GM12878 (cell line): ENCODE results near the gene BICC1. TPM values are rescaled to one million over a fixed set of nuclear protein-coding genes. Genes with fewer than 3 reads are reported as not detected.

ENCODE experiments used
- ATAC-seq: fragments of 200-7000 bp; cut with Tn5 transposase; 3 replicates; pipeline ENCODE4 v1.9.1; 2020; ENCODE audit warnings: mild to moderate bottlenecking, moderate library complexity
- BruUV-seq: library from RNA; stranded (reverse); fragments of 400-500 nt; replicated peaks from 2 replicates; lab custom pipeline; 2021; lab: Mats Ljungman, UMichigan
- CTCF ChIA-PET: fragments of 300-600 bp; sonication (Branson Sonifier 250); formaldehyde crosslinking; extraction: SDS; loops from one replicate; lab custom pipeline; 2021; ENCODE audit warnings: inconsistent platforms; lab: Yijun Ruan, JAX
- POLR2A ChIA-PET: fragments of 350-600 bp; formaldehyde crosslinking; extraction: SDS; loops from one replicate; lab custom pipeline; 2021; ENCODE audit warnings: inconsistent platforms; lab: Charles Lee
- RAD21 ChIA-PET: fragments of 300-600 bp; sonication (Branson Sonifier 250); formaldehyde crosslinking; loops from one replicate; lab custom pipeline; 2023; ENCODE audit warnings: antibody characterized with exemption; ENCODE audit not compliant: unreplicated experiment; lab: Charles Lee
- SMC1A ChIA-PET: fragments of 300-600 bp; sonication (Branson Sonifier 250); formaldehyde crosslinking; loops from one replicate; lab custom pipeline; 2023; ENCODE audit not compliant: unreplicated experiment, uncharacterized antibody; lab: Charles Lee
- DNase-seq: peaks from one replicate; pipeline ENCODE4 v3.0.0-alpha.2; 2011; ENCODE audit warnings: low read depth, low spot score
- FAIRE-seq: peaks from 3 replicates; lab custom pipeline; 2011; peaks lifted over from hg19 to GRCh38; lab: Jason Lieb, UNC
- H2AFZ ChIP-seq: 2 replicates; pipeline ENCODE4 v1.6.0; 2011; ENCODE audit warnings: low read depth, low read length, control low read depth; ENCODE audit not compliant: control insufficient read depth
- H3K27ac ChIP-seq: 2 replicates; pipeline ENCODE4 v1.5.1; 2011; ENCODE audit warnings: control low read depth; ENCODE audit not compliant: control insufficient read depth, insufficient read depth
- H3K27me3 ChIP-seq, 2 experiments: replicated peaks in 1 of 2; 2 replicates each; pipeline versions ENCODE4 v1.6.0 to v1.6.1; 2011; ENCODE audit warnings: low read length in 1 of 2; ENCODE audit not compliant: control insufficient read depth in 2 of 2, insufficient read depth in 2 of 2
- H3K36me3 ChIP-seq, 2 experiments: 2 replicates each; pipeline ENCODE4 v1.5.1; 2011; ENCODE audit warnings: low read length in 1 of 2; ENCODE audit not compliant: control insufficient read depth in 2 of 2, insufficient read depth in 2 of 2
- H3K4me1 ChIP-seq: 2 replicates; pipeline ENCODE4 v1.6.1; 2011; ENCODE audit warnings: mild to moderate bottlenecking, low read length, moderate library complexity, mixed read lengths; ENCODE audit not compliant: control insufficient read depth, insufficient read depth
- H3K4me2 ChIP-seq: 2 replicates; pipeline ENCODE4 v1.6.0; 2011; ENCODE audit warnings: control low read depth; ENCODE audit not compliant: control insufficient read depth, insufficient read depth
- H3K4me3 ChIP-seq: fragments of 200-600 bp; sonication (generic); 2 replicates; pipeline ENCODE4 v1.5.1; 2016
- H3K79me2 ChIP-seq: 2 replicates; pipeline ENCODE4 v1.6.0; 2011; ENCODE audit warnings: low read length; ENCODE audit not compliant: control insufficient read depth, insufficient read depth
- H3K9ac ChIP-seq: 2 replicates; pipeline ENCODE4 v1.8.0; 2011; ENCODE audit warnings: low read length, control low read depth, mixed read lengths; ENCODE audit not compliant: control insufficient read depth, insufficient read depth
- H3K9me3 ChIP-seq: replicated peaks from 3 replicates; pipeline ENCODE4 v1.5.1; 2011; ENCODE audit warnings: mild to moderate bottlenecking, low read length; ENCODE audit not compliant: control insufficient read depth, insufficient read depth
- H4K20me1 ChIP-seq: 2 replicates; pipeline ENCODE4 v1.6.0; 2011; ENCODE audit not compliant: control insufficient read depth, insufficient read depth
- BRCA1 ChIP-seq: IDR thresholded peaks from 2 replicates; pipeline ENCODE4 v1.6.1; 2011; ENCODE audit warnings: low read depth, low read length, improper control_type of control experiment
- CHD2 ChIP-seq: IDR thresholded peaks from 2 replicates; pipeline ENCODE4 v1.6.1; 2011; ENCODE audit warnings: low read depth, low read length, improper control_type of control experiment, borderline replicate concordance
- DPF2 ChIP-seq: fragments of 450-650 bp; IDR thresholded peaks from 2 replicates; pipeline ENCODE4 v1.6.1; 2017; ENCODE audit warnings: mild to moderate bottlenecking
- MEF2B ChIP-seq: fragments of 450-650 bp; IDR thresholded peaks from 2 replicates; pipeline ENCODE4 v1.6.1; 2018; ENCODE audit warnings: mild to moderate bottlenecking, moderate library complexity; ENCODE audit not compliant: partially characterized antibody, poor library complexity, severe bottlenecking
- MTA3 ChIP-seq: IDR thresholded peaks from 2 replicates; pipeline ENCODE4 v1.6.1; 2012; ENCODE audit warnings: low read length, inconsistent platforms, borderline replicate concordance
- NFIC ChIP-seq: IDR thresholded peaks from 2 replicates; pipeline ENCODE4 v1.6.1; 2012; ENCODE audit warnings: low read depth, mild to moderate bottlenecking, inconsistent platforms, low read length, moderate library complexity
- PAX5 ChIP-seq: IDR thresholded peaks from 2 replicates; pipeline ENCODE4 v1.6.1; 2011; ENCODE audit warnings: low read depth, low read length, borderline replicate concordance
- PML ChIP-seq: IDR thresholded peaks from 2 replicates; pipeline ENCODE4 v1.6.1; 2012; ENCODE audit warnings: low read length, inconsistent platforms
- POU2F2 ChIP-seq: IDR thresholded peaks from 3 replicates; pipeline ENCODE4 v1.6.1; 2011; ENCODE audit warnings: low read depth, mild to moderate bottlenecking, low read length, borderline replicate concordance
- RBBP5 ChIP-seq: fragments of 200-600 bp; sonication (generic); conservative IDR thresholded peaks from 2 replicates; pipeline ENCODE4 v1.6.1; 2016
- RCOR1 ChIP-seq: conservative IDR thresholded peaks from 2 replicates; pipeline ENCODE4 v1.6.1; 2012; ENCODE audit warnings: low read depth, low read length, improper control_type of control experiment
- SIN3A ChIP-seq: IDR thresholded peaks from 2 replicates; pipeline ENCODE4 v1.6.1; 2012; ENCODE audit warnings: low read depth, low read length, improper control_type of control experiment
- SREBF2 ChIP-seq: IDR thresholded peaks from 2 replicates; pipeline ENCODE4 v1.6.1; 2012; ENCODE audit warnings: mild to moderate bottlenecking, low read length
- TAF1 ChIP-seq: IDR thresholded peaks from 2 replicates; pipeline ENCODE4 v1.6.1; 2011; ENCODE audit warnings: mild to moderate bottlenecking, low read depth, low read length, borderline replicate concordance
- ZNF207 ChIP-seq: fragments of 450-650 bp; IDR thresholded peaks from 2 replicates; pipeline ENCODE4 v1.6.1; 2014; ENCODE audit warnings: antibody characterized with exemption, mild to moderate bottlenecking, borderline replicate concordance
- WGBS: methylation state at CpG from one replicate; pipeline ENCODE4 v1.1.6; 2016; ENCODE audit warnings: low lambda C conversion rate; ENCODE audit not compliant: insufficient replicate concordance, insufficient coverage; ENCODE audit errors: missing lambda C conversion rate; 5-methylcytosine and 5-hydroxymethylcytosine counted together
- in situ Hi-C: fragments of 300-500 bp; cut with MboI; formaldehyde crosslinking; loops from 9 replicates; pipeline ENCODE4 v1.14.3; 2018; ENCODE audit warnings: mixed read lengths
- intact Hi-C: fragments of 100-400 bp; cut with micrococcal nuclease; formaldehyde crosslinking; loops from one replicate; pipeline ENCODE4 v1.14.2; 2022; ENCODE audit not compliant: unreplicated experiment
- polyA plus RNA-seq, 11 experiments: library from polyadenylated mRNA; depleted of rRNA in 4 of 11; unstranded in 6 of 11; stranded (reverse) in 5 of 11; fragments of >200 nt; fragmentation: Nextera tagmentation in 4 of 11; fragmentation: Illumina TruSeq in 1 of 11; extraction: Ambion mirVana in 4 of 11; extraction: Trizol in 1 of 11; gene quantifications; 1 replicate in 1 of 11; 2 replicates in 10 of 11; pipeline versions ENCODE4 v1.2.1 to v1.2.3, GENCODE V29; 2011 to 2016; ENCODE audit warnings: inconsistent platforms in 2 of 11, missing spikeins in 2 of 11, low read depth in 1 of 11
- total RNA-seq, 4 experiments: library from RNA; depleted of rRNA in 3 of 4; stranded (reverse); fragments of >200 nt in 3 of 4; fragmentation: Illumina TruSeq in 1 of 4; extraction: Trizol in 1 of 4; gene quantifications; 2 replicates each; pipeline versions ENCODE4 v1.2.1 to v1.2.3, GENCODE V29; 2013 to 2021

BICC1 gene
- total and polyA plus RNA-seq, 10 of the 15 experiments (the other 5 are each of a cell fraction or from before 2014, with no cell fraction given), result 0.01 to 0.10 (median 0.04) TPM; not detected in 5

DNA sequence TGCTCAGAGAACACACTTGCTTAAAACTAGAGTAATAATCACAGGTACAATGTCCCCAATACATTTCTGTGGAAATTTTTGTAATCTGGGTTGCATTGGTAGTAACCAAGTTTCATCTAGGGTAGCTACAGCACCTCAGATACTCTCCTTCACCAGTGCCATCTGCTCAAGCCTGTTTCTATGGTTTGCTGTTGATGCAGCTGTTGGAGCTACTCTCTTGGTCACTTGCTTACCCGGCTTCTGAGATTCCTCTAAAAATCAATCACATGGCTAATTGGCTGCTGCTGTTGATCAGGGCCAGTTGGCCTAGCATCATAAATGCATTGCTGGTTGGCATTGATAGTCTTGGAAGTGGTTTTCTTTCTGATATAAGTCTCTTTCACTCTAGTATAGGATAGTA lies 220.8 kb downstream of the BICC1 start:
- no peaks in the 10 kb centered on the region for H3K36me3 ChIP-seq
- no peak for ATAC-seq
- H3K27ac ChIP-seq, result no peak overlapping the region
- no peaks in the 10 kb centered on the region for H3K27me3 ChIP-seq
- CTCF ChIA-PET, result interaction anchor here (0.8 kb wide), 1 partner anchor 10 kb away, joined by 3 read pairs; no protein-coding TSS in a partner anchor
- DNase-seq, result no peak
- H3K79me2 ChIP-seq, result no peaks in the 10 kb centered on the region
- H3K9me3 ChIP-seq, result no peaks in the 10 kb centered on the region
- SMC1A ChIA-PET, result interaction anchor here (0.6 to 1.3 kb wide), 2 partner anchors 204 to 260 kb away, joined by 3 read pairs; no protein-coding TSS in a partner anchor
- no peak overlapping the region for H3K9ac ChIP-seq
- no peak overlapping the region for H3K4me3 ChIP-seq
- RAD21 ChIA-PET, result no interaction called here
- no peak for TF ChIP-seq CHD2
- no peak for TF ChIP-seq ZNF207
- TF ChIP-seq MEF2B, result no peak
- TF ChIP-seq RBBP5, result no peak
- no peak for TF ChIP-seq SREBF2
- no peak overlapping the region for H2AFZ ChIP-seq
- in situ Hi-C loops, result no loop called here
- H3K4me1 ChIP-seq, result no peaks in the 10 kb centered on the region
- no peaks in the 10 kb centered on the region for H4K20me1 ChIP-seq
- POLR2A ChIA-PET, result no interaction called here
- no peak for FAIRE-seq
- intact Hi-C loops, result no loop called here
- BruUV-seq, result no TSS peak
- no peak overlapping the region for H3K4me2 ChIP-seq
- WGBS, result 59% methylated on average over 1 of the region's 1 CpG

DNA sequence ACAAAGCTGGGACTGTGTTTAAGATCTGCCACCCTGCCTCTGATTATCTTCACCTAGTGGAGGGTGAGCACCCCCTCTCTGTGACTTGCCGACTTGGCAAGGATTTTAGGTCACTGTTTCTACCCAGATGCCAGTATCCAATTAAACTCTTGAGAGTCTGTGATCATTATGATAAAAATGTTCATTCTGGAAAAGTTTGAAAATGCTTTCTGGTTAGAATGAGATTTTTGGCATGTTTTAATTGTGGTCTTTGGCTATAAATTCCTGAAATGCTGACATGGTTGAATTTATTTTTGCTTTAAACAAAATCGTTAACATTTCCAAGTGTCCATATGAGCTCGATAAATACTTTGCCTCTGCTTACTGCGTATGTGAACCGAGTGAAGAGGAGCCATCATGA lies 221.4 kb downstream of the BICC1 start:
- H3K9me3 ChIP-seq, result no peaks in the 10 kb centered on the region
- TF ChIP-seq RCOR1 (no peak), MTA3 (no peak), PAX5 (no peak), DPF2 (no peak), POU2F2 (no peak), PML (no peak), NFIC (no peak), BRCA1 (no peak), TAF1 (no peak), SIN3A (no peak)
- SMC1A ChIA-PET, result interaction anchor here (1.3 kb wide), 1 partner anchor 205 kb away, joined by 3 read pairs; no protein-coding TSS in a partner anchor
- in situ Hi-C loops, result no loop called here
- H3K4me1 ChIP-seq, result no peaks in the 10 kb centered on the region
- no peak overlapping the region for H3K4me2 ChIP-seq
- H3K79me2 ChIP-seq, result no peaks in the 10 kb centered on the region
- FAIRE-seq, result no peak
- no peak for ATAC-seq
- intact Hi-C loops, result no loop called here
- RAD21 ChIA-PET, result no interaction called here
- POLR2A ChIA-PET, result no interaction called here
- WGBS, result 24% methylated on average over 5 of the region's 5 CpGs
- H3K36me3 ChIP-seq, result no peaks in the 10 kb centered on the region
- no peak overlapping the region for H2AFZ ChIP-seq
- CTCF ChIA-PET, result no interaction called here
- H3K27ac ChIP-seq, result no peak overlapping the region
- no peaks in the 10 kb centered on the region for H3K27me3 ChIP-seq
- H4K20me1 ChIP-seq, result no peaks in the 10 kb centered on the region
- DNase-seq, result no peak
- BruUV-seq, result no TSS peak
- no peak overlapping the region for H3K9ac ChIP-seq
- H3K4me3 ChIP-seq, result no peak overlapping the region
